Measurements from ENCODE around the gene TRERF1. TPM values are rescaled to one million over a fixed set of nuclear protein-coding genes. Genes with fewer than 3 reads are reported as not detected.
"Not testable (repeated sequence)": the region's sequence is repeated elsewhere in the genome, so short reads cannot be mapped to it uniquely, and the experiment has no call there.

The TRERF1 gene
- polyA plus RNA-seq, 3 donors: 0.58 to 10.0 (median 2.0) TPM

DNA sequence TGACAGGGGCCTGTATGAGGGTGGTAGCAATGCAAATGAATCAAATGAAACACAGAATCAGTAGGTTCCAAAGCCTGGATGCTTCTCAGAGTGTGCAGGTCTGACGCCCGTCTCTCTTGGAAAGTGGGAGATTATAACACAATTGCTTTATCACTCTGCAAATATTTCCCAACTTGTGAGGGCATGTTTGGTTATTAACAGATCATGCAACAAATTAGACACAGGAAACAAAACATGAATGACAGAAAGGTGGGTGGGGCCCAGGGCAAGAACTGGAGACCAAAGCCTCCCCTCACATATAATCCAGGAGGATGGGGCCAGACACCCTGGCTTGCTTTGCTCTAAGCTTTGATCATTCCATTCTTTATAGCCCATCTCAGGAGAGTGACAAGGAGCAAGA lies 125.5 kb downstream of the TRERF1 start:
- H3K4me1 Mint-ChIP-seq: peaks cover 48% of the 10 kb centered on the region
- no peaks in the 10 kb centered on the region for H3K27me3 ChIP-seq (ENCODE audit: control insufficient read depth in 2 of 2, insufficient read depth in 2 of 2, low read length in 2 of 2)
- no peak overlapping the region for H3K4me3 ChIP-seq (replicated peaks in 1 of 3; ENCODE audit: low read depth in 2 of 3, low read length in 3 of 3)
- WGBS (ENCODE audit: insufficient coverage): no CpG with 5 or more reads among the region's 2 CpGs
- no peak overlapping the region for H3K9ac ChIP-seq (ENCODE audit: insufficient read depth, low read length, poor library complexity, severe bottlenecking)
- no peaks in the 10 kb centered on the region for H3K27me3 Mint-ChIP-seq (ENCODE audit: low read depth in 3 of 3)
- H3K36me3 ChIP-seq (replicated peaks in 1 of 2; ENCODE audit: control insufficient read depth in 1 of 2, insufficient read depth in 2 of 2, low read length in 2 of 2): no peaks in the 10 kb centered on the region
- peak overlapping the region in 6 of 7 donors; percentile 16 to 87 (median 77) for H3K27ac Mint-ChIP-seq
- H3K9me3 Mint-ChIP-seq: peaks cover 0 to 6% (median under 1%) of the 10 kb centered on the region in 7 donors
- no peak overlapping the region for H2AFZ ChIP-seq (ENCODE audit: insufficient read depth, low read depth, low read length, poor library complexity, severe bottlenecking)
- TF ChIP-seq CTCF (IDR thresholded peaks at IDR 0.05): no peak
- no peak overlapping the region for H3K4me2 ChIP-seq (replicated peaks; ENCODE audit: extremely low read depth, low read length, poor library complexity, severe bottlenecking)
- H3K4me1 ChIP-seq (ENCODE audit: control insufficient read depth in 1 of 2, insufficient read depth in 2 of 2, low read length in 2 of 2): peaks cover 31 to 41% of the 10 kb centered on the region in 2 donors
- DNase-seq: no peak
- intact Hi-C loops (cut with micrococcal nuclease): no loop called here
- H4K20me1 ChIP-seq (ENCODE audit: insufficient read depth, low read length): peaks cover 11% of the 10 kb centered on the region
- H3K9me3 ChIP-seq (replicated peaks in 1 of 2; ENCODE audit: control insufficient read depth in 1 of 2, insufficient read depth in 1 of 2, low read length in 2 of 2): no peaks in the 10 kb centered on the region
- peaks cover 99% of the 10 kb centered on the region for H3K79me2 ChIP-seq (ENCODE audit: insufficient read depth, low read length)
- peaks cover 2 to 5% of the 10 kb centered on the region in 2 donors for H3K36me3 Mint-ChIP-seq
- no peak overlapping the region for H3K4me3 Mint-ChIP-seq
- H3K27ac ChIP-seq (ENCODE audit: low read depth in 1 of 2, low read length in 2 of 2): peak overlapping the region in 1 of 2 donors; percentile 54

DNA sequence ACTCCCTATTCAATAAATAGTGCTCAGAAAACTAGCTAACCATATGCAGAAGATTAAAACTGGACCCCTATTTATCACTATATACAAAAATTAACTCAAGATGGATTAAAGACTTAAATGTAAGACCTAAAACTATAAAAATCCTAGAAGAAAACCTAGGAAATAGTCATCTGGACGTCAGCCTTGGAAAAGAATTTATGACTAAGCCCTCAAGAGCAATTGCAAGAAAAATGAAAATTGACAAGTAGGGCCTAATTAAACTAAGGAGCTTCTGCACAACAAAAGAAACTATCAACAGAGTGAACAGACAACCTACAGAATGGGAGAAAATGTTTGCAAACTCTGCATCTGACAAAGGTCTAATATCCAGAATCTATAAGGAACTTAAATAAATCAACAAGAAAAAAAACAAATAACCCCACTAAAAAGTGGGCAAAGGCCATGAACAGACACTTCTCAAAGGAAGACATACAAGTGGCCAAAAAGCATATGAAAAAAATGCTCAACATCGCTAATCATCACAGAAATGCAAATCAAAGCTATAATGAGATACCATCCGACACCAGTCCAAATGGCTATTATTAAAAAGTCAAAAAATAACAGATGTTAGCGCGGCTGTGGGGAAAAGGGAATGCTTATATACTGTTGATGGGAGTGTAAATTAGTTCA lies 126.9 kb downstream of the TRERF1 start:
- H3K27ac Mint-ChIP-seq: not testable (repeated sequence)

More for the DNA sequence above, 126.9 kb downstream of the TRERF1 start:
- no CpG with 5 or more reads among the region's 5 CpGs for WGBS (ENCODE audit: insufficient coverage)
- peaks cover 11% of the 10 kb centered on the region for H4K20me1 ChIP-seq (ENCODE audit: insufficient read depth, low read length)
- H3K27ac ChIP-seq (ENCODE audit: low read depth in 1 of 2, low read length in 2 of 2); H3K27me3 Mint-ChIP-seq (ENCODE audit: low read depth in 3 of 3); H3K4me2 ChIP-seq (replicated peaks; ENCODE audit: extremely low read depth, low read length, poor library complexity, severe bottlenecking); H3K27me3 ChIP-seq (ENCODE audit: control insufficient read depth in 2 of 2, insufficient read depth in 2 of 2, low read length in 2 of 2); H3K9me3 ChIP-seq (replicated peaks in 1 of 2; ENCODE audit: control insufficient read depth in 1 of 2, insufficient read depth in 1 of 2, low read length in 2 of 2); H2AFZ ChIP-seq (ENCODE audit: insufficient read depth, low read depth, low read length, poor library complexity, severe bottlenecking); DNase-seq; H3K9ac ChIP-seq (ENCODE audit: insufficient read depth, low read length, poor library complexity, severe bottlenecking); H3K9me3 Mint-ChIP-seq; H3K36me3 Mint-ChIP-seq; intact Hi-C loops (cut with micrococcal nuclease); H3K4me3 Mint-ChIP-seq; H3K4me3 ChIP-seq (replicated peaks in 1 of 3; ENCODE audit: low read depth in 2 of 3, low read length in 3 of 3); H3K36me3 ChIP-seq (replicated peaks in 1 of 2; ENCODE audit: control insufficient read depth in 1 of 2, insufficient read depth in 2 of 2, low read length in 2 of 2): not testable (repeated sequence)
- H3K79me2 ChIP-seq (ENCODE audit: insufficient read depth, low read length): peaks cover 97% of the 10 kb centered on the region
- H3K4me1 ChIP-seq (ENCODE audit: control insufficient read depth in 1 of 2, insufficient read depth in 2 of 2, low read length in 2 of 2): peaks cover 26 to 42% of the 10 kb centered on the region in 2 donors
- peaks cover 53% of the 10 kb centered on the region for H3K4me1 Mint-ChIP-seq
